Breast epithelium (tissue), 4 donors: ENCODE results near the gene TEX35. TPM values are rescaled to one million over a fixed set of nuclear protein-coding genes. Genes with fewer than 3 reads are reported as not detected.

Source experiments
- DNase-seq, 2 donors: peaks; one replicate each; pipeline ENCODE4 v3.0.0-alpha.2; 2019; ENCODE audit warnings: low spot score in 2 of 2
- H3K27ac ChIP-seq, 2 donors: fragments of 200-600 bp; sonication (generic) in 1 of 2; one replicate each; pipeline ENCODE4 v1.5.1; 2016 to 2019; ENCODE audit warnings: mild to moderate bottlenecking in 1 of 2
- H3K27me3 ChIP-seq, 2 donors: fragments of 200-600 bp; sonication (generic) in 1 of 2; one replicate each; pipeline versions ENCODE4 v1.5.1 to v1.6.0; 2017 to 2019; ENCODE audit warnings: control low read depth in 1 of 2, mild to moderate bottlenecking in 1 of 2
- H3K36me3 ChIP-seq: fragments of 200-600 bp; one replicate; pipeline ENCODE4 v1.5.1; 2019
- H3K4me1 ChIP-seq, 2 donors: fragments of 200-600 bp; sonication (generic); one replicate each; pipeline ENCODE4 v1.5.1; 2016 to 2019; ENCODE audit warnings: control low read depth in 1 of 2
- H3K4me3 ChIP-seq, 3 donors: fragments of 200-600 bp; sonication (generic); 1 replicate in 2 of 3; 2 replicates in 1 of 3; pipeline ENCODE4 v1.5.1; 2016 to 2019; ENCODE audit warnings: mild to moderate bottlenecking in 3 of 3, moderate library complexity in 2 of 3
- H3K9me3 ChIP-seq, 2 donors: fragments of 200-600 bp; sonication (generic) in 1 of 2; one replicate each; pipeline ENCODE4 v1.5.1; 2016 to 2019; ENCODE audit warnings: control low read depth in 1 of 2
- CTCF ChIP-seq, 3 donors: fragments of 450-650 bp; IDR thresholded peaks; one replicate each; pipeline ENCODE4 v1.5.1; 2016 to 2017; ENCODE audit warnings: antibody characterized with exemption in 3 of 3, mild to moderate bottlenecking in 3 of 3, moderate library complexity in 3 of 3
- POLR2A ChIP-seq: fragments of 450-650 bp; IDR thresholded peaks from one replicate; pipeline ENCODE4 v1.6.1; 2016; ENCODE audit warnings: antibody characterized with exemption, mild to moderate bottlenecking, moderate library complexity
- POLR2AphosphoS5 ChIP-seq, 3 donors: sonication (generic); formaldehyde crosslinking; IDR thresholded peaks; one replicate each; pipeline ENCODE4 v1.6.1; 2017; ENCODE audit warnings: antibody characterized with exemption in 3 of 3
- intact Hi-C: fragments of 100-400 bp; cut with DNase I; formaldehyde crosslinking; loops from one replicate; pipeline ENCODE4 v1.15.1; 2023; ENCODE audit warnings: low total_unique reads
- total RNA-seq, 3 donors: library from RNA; depleted of rRNA; stranded (reverse); fragments of >200 nt; gene quantifications; one replicate each; pipeline ENCODE4 v1.1.0, GENCODE V29; 2016

TEX35 gene
- total RNA-seq, 3 donors from 2014 or later = not detected

- Histone ChIP-seq H3K27me3 (no peaks in the 10 kb centered on the region), H3K36me3 (no peaks in the 10 kb centered on the region), H3K27ac (no peak overlapping the region), H3K9me3 (no peaks in the 10 kb centered on the region), H3K4me1 (no peaks in the 10 kb centered on the region), H3K4me3 (no peak overlapping the region)
- intact Hi-C loops = no loop called here
- peak in 1 of 2 donors; percentile 30 for DNase-seq
- TF ChIP-seq POLR2AphosphoS5 (IDR thresholded peaks at IDR 0.05) (no peak), CTCF (IDR thresholded peaks at IDR 0.05) (no peak), POLR2A (no peak)
Measured at GRCh38 chr1:178528228-178528952, 15.5 kb downstream of the TEX35 start.

- no peaks in the 10 kb centered on the region for H3K9me3 ChIP-seq
- no peaks in the 10 kb centered on the region for H3K36me3 ChIP-seq
- no peak overlapping the region for H3K27ac ChIP-seq
- H3K4me3 ChIP-seq = no peak overlapping the region
- no peak for TF ChIP-seq POLR2AphosphoS5 (IDR thresholded peaks at IDR 0.05)
- no peak for TF ChIP-seq CTCF (IDR thresholded peaks at IDR 0.05)
- no peak for TF ChIP-seq POLR2A
- no peaks in the 10 kb centered on the region for H3K27me3 ChIP-seq
- H3K4me1 ChIP-seq = no peaks in the 10 kb centered on the region
- DNase-seq = no peak
- intact Hi-C loops = no loop called here
Measured at GRCh38 chr1:178528953-178529335, 16.0 kb downstream of the TEX35 start.

- no peaks in the 10 kb centered on the region for H3K4me1 ChIP-seq
- H3K27ac ChIP-seq = no peak overlapping the region
- H3K9me3 ChIP-seq = no peaks in the 10 kb centered on the region
- DNase-seq = no peak
- TF ChIP-seq CTCF (IDR thresholded peaks at IDR 0.05) (no peak), POLR2A (no peak), POLR2AphosphoS5 (IDR thresholded peaks at IDR 0.05) (no peak)
- no peaks in the 10 kb centered on the region for H3K36me3 ChIP-seq
- no peak overlapping the region for H3K4me3 ChIP-seq
- intact Hi-C loops = loop anchor here (10.0 kb wide), 1 partner anchor 485 kb away; no protein-coding TSS in a partner anchor
- H3K27me3 ChIP-seq = no peaks in the 10 kb centered on the region
Measured at GRCh38 chr1:178529364-178530036, 16.6 kb downstream of the TEX35 start.

GRCh38 chr1:178530037-178530402 lies 17.1 kb downstream of the TEX35 start:
- no peak for TF ChIP-seq POLR2A
- H3K4me1 ChIP-seq = no peaks in the 10 kb centered on the region
- no peaks in the 10 kb centered on the region for H3K36me3 ChIP-seq
- H3K9me3 ChIP-seq = no peaks in the 10 kb centered on the region
- H3K27ac ChIP-seq = no peak overlapping the region
- DNase-seq = peak in 1 of 2 donors; percentile 25
- no peaks in the 10 kb centered on the region for H3K27me3 ChIP-seq
- H3K4me3 ChIP-seq = no peak overlapping the region
- intact Hi-C loops = loop anchor here (10.0 kb wide), 1 partner anchor 485 kb away; no protein-coding TSS in a partner anchor

GRCh38 chr1:178530502-178530901 lies 17.6 kb downstream of the TEX35 start:
- Histone ChIP-seq H3K4me1 (no peaks in the 10 kb centered on the region), H3K27me3 (no peaks in the 10 kb centered on the region), H3K4me3 (no peak overlapping the region), H3K27ac (no peak overlapping the region), H3K9me3 (no peaks in the 10 kb centered on the region), H3K36me3 (no peaks in the 10 kb centered on the region)
- no peak for DNase-seq
- TF ChIP-seq POLR2AphosphoS5 (IDR thresholded peaks at IDR 0.05) (no peak), POLR2A (no peak), CTCF (IDR thresholded peaks at IDR 0.05) (no peak)
- intact Hi-C loops = loop anchor here (10.0 kb wide), 1 partner anchor 484 kb away; no protein-coding TSS in a partner anchor
